Measurements from ENCODE around the gene OBSCN. TPM values are rescaled to one million over a fixed set of nuclear protein-coding genes. Genes with fewer than 3 reads are reported as not detected.

The OBSCN gene
- total RNA-seq, 1 donor from 2014 or later = 28.6 TPM

GRCh38 chr1:228164561-228165371 lies 43.1 kb upstream of the OBSCN start:
- Histone ChIP-seq H3K36me3 (no peaks in the 10 kb centered on the region), H3K4me3 (peak overlapping the region; percentile 80 to 91), H3K4me1 (peaks cover 0 to 11% of the 10 kb centered on the region in 2 donors), H3K27me3 (no peaks in the 10 kb centered on the region), H3K27ac (peak overlapping the region; percentile 94 to 98), H3K9me3 (no peaks in the 10 kb centered on the region)
- DNase-seq (ENCODE audit: low spot score in 2 of 2) = no peak
- intact Hi-C loops (cut with DNase I) = loop anchor here (1.0 to 5.0 kb wide), 4 partner anchors 15 to 376 kb away; partner anchors contain the start of genes ARF1 and GJC2
- TF ChIP-seq CTCF (IDR thresholded peaks at IDR 0.05) = no peak

DNA sequence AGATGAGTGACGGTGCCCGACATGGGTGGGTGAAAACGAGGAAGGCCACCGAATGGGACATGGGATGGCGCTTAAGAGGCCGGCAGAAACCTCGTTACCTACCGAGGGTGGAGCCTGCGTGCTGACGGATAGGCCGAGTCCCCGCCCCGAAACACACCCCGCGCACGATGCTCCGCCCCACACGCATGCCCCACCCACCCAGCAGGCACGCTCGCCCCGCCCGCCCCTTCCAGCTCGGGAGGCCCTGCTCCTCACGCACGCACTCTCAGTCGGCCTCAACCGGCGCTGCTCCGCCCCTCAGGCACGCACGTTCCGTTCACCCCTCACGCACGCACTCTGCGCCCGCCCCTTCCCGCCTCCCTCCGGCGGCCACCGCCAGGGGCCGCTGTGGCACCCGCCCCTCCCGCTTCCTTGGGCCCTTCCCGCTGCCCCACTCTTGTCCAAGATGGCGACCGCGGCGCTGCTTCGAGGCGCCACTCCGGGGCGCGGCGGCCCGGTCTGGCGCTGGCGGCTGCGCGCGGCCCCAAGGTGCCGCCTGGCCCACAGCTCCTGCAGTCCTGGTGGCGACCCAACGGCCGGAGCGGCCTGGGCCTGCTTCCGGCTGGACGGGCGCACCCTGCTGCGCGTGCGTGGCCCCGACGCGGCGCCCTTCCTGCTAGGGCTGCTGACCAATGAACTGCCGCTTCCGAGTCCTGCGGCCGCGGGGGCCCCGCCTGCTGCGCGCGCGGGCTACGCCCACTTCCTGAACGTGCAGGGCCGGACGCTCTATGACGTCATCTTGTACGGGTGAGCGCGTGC lies 42.3 kb upstream of the OBSCN start, which contains the start of gene IBA57:
Gene IBA57 (plus strand): TSS at position 433 of the 798 bp plus-strand sequence. CDS start 13 bp downstream, at position 446.
- Histone ChIP-seq H3K27me3 (no peaks in the 10 kb centered on the region), H3K36me3 (no peaks in the 10 kb centered on the region), H3K4me1 (peaks cover 0 to 11% of the 10 kb centered on the region in 2 donors), H3K27ac (peak within 1 kb of the TSS; percentile 94 to 98), H3K9me3 (no peaks in the 10 kb centered on the region), H3K4me3 (peak within 1 kb of the TSS; percentile 80 to 91)
- intact Hi-C loops (cut with DNase I) = loop anchor here (1.0 to 5.0 kb wide), 8 partner anchors 16 to 377 kb away; partner anchors contain the start of genes ARF1, GJC2, GUK1 and MRPL55
- DNase-seq (ENCODE audit: low spot score in 2 of 2) = peak; percentile 96 to 99
- peak; percentile 84 to 97 (median 87) for TF ChIP-seq CTCF (IDR thresholded peaks at IDR 0.05)

GRCh38 chr1:228166170-228166936 lies 41.5 kb upstream of the OBSCN start:
- Histone ChIP-seq H3K4me1 (peaks cover 0 to 11% of the 10 kb centered on the region in 2 donors), H3K4me3 (peak overlapping the region; percentile 80 to 91), H3K36me3 (no peaks in the 10 kb centered on the region), H3K27me3 (no peaks in the 10 kb centered on the region), H3K27ac (peak overlapping the region; percentile 94 to 98), H3K9me3 (no peaks in the 10 kb centered on the region)
- TF ChIP-seq CTCF (IDR thresholded peaks at IDR 0.05) = peak in 2 of 3 experiments; percentile 19 to 46
- peak; percentile 42 to 85 for DNase-seq (ENCODE audit: low spot score in 2 of 2)
- intact Hi-C loops (cut with DNase I) = loop anchor here (1.0 to 5.0 kb wide), 5 partner anchors 26 to 321 kb away; partner anchors contain the start of genes GUK1, MRPL55, RNF187 and TRIM11

GRCh38 chr1:228168563-228169270 lies 39.1 kb upstream of the OBSCN start:
- Histone ChIP-seq H3K27me3 (no peaks in the 10 kb centered on the region), H3K4me1 (peaks cover 0 to 8% of the 10 kb centered on the region in 2 donors), H3K4me3 (no peak overlapping the region), H3K27ac (no peak overlapping the region), H3K36me3 (no peaks in the 10 kb centered on the region), H3K9me3 (no peaks in the 10 kb centered on the region)
- no peak for DNase-seq (ENCODE audit: low spot score in 2 of 2)
- intact Hi-C loops (cut with DNase I) = loop anchor here (5.0 kb wide), 1 partner anchor 36 kb away; no protein-coding TSS in a partner anchor
- no peak for TF ChIP-seq CTCF (IDR thresholded peaks at IDR 0.05)
